ENCODE data around the gene FLNC. TPM values are rescaled to one million over a fixed set of nuclear protein-coding genes. Genes with fewer than 3 reads are reported as not detected.

The FLNC gene
- total and polyA plus RNA-seq, 9 of the 15 experiments (the other 6 are each of a cell fraction or from before 2014, with no cell fraction given) = 0.90 to 155 (median 28.8) TPM

DNA sequence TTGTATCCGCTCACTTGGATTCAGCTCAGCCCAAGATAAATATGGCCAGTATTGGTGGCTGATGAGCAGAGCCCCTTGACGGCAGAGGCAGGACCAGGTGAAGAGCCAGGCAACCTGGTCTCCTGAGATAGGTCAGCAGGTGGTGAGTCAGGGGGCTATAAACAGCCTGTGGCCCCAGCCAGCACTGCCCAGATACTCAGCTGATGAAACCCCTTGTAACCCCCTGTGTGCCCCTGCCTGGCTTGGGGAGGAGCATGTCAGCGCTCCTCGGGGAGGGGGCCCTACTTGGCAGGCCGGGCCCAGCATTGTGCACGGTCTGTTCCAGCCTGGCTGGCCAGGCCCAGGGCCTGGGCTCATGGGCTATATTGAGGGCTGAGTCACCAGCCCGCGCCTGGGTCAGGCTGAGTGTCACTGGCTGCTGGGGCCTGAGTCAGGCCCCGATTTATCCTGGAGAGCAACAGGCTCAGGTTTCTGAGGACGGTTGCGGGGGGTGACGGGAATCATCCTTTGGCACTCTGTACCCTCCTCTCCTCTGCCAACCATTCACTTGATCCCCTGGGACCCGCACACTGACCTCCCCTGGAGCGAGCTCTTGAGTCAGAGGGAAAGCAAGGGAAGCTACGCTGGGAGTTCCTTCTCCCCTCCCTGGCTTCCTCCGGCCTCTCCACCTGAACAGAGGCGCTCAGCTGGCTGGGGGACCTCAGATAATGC is 2.8 kb upstream of the FLNC start (continued):
- TF ChIP-seq, protein P1, sequence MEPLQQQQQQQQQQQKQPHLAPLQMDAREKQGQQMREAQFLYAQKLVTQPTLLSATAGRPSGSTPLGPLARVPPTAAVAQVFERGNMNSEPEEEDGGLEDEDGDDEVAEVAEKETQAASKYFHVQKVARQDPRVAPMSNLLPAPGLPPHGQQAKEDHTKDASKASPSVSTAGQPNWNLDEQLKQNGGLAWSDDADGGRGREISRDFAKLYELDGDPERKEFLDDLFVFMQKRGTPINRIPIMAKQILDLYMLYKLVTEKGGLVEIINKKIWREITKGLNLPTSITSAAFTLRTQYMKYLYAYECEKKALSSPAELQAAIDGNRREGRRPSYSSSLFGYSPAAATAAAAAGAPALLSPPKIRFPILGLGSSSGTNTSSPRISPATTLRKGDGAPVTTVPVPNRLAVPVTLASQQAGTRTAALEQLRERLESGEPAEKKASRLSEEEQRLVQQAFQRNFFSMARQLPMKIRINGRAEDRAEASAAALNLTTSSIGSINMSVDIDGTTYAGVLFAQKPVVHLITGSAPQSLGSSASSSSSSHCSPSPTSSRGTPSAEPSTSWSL (CRISPR knock-in tag; IDR thresholded peaks at IDR 0.05; ENCODE audit: borderline replicate concordance) = no peak
- TF ChIP-seq, protein P2, sequence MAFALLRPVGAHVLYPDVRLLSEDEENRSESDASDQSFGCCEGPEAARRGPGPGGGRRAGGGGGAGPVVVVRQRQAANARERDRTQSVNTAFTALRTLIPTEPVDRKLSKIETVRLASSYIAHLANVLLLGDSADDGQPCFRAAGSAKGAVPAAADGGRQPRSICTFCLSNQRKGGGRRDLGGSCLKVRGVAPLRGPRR (CRISPR knock-in tag; IDR thresholded peaks at IDR 0.05) = no peak
- TF ChIP-seq MYC (IDR thresholded peaks at IDR 0.05; ENCODE audit: low read depth, low read length) (peak; percentile 79), MYC (CRISPR knock-in tag; IDR thresholded peaks at IDR 0.05; ENCODE audit: borderline replicate concordance, low read depth) (no peak), ETV6 (IDR thresholded peaks at IDR 0.05; ENCODE audit: borderline replicate concordance in 1 of 2, low read depth in 2 of 2, low read length in 1 of 2) (no peak), ETV6 (CRISPR knock-in tag; IDR thresholded peaks at IDR 0.05; ENCODE audit: borderline replicate concordance) (no peak), STAT5B (CRISPR knock-in tag; IDR thresholded peaks at IDR 0.05) (no peak), ESRRA (IDR thresholded peaks at IDR 0.05; ENCODE audit: borderline replicate concordance, low read depth) (peak; percentile 15; the same call in 1 of the 2 replicates), ZNF263 (CRISPR knock-in tag; IDR thresholded peaks at IDR 0.05; ENCODE audit: borderline replicate concordance) (no peak), SREBF1 (IDR thresholded peaks at IDR 0.05; ENCODE audit: borderline replicate concordance, low read depth, low read length) (peak; percentile 36; the same call in 1 of the 2 replicates), KLF13 (tag; IDR thresholded peaks at IDR 0.05; ENCODE audit: borderline replicate concordance, low read depth) (no peak), FOXK1 (CRISPR knock-in tag; IDR thresholded peaks at IDR 0.05; ENCODE audit: borderline replicate concordance) (no peak), ZNF140 (CRISPR knock-in tag; IDR thresholded peaks at IDR 0.05) (no peak), DDX20 (tag; IDR thresholded peaks at IDR 0.05; ENCODE audit: low read depth) (no peak), GABPB1 (CRISPR knock-in tag; IDR thresholded peaks at IDR 0.05) (no peak; the same call in 1 of the 2 replicates), MCM2 (IDR thresholded peaks at IDR 0.05; ENCODE audit: low read depth) (no peak), POLR3G (IDR thresholded peaks at IDR 0.05; ENCODE audit: extremely low read depth, insufficient read length, insufficient replicate concordance) (no peak), SMARCE1 (IDR thresholded peaks at IDR 0.05) (peak; percentile 88)
- TF ChIP-seq, protein P3, sequence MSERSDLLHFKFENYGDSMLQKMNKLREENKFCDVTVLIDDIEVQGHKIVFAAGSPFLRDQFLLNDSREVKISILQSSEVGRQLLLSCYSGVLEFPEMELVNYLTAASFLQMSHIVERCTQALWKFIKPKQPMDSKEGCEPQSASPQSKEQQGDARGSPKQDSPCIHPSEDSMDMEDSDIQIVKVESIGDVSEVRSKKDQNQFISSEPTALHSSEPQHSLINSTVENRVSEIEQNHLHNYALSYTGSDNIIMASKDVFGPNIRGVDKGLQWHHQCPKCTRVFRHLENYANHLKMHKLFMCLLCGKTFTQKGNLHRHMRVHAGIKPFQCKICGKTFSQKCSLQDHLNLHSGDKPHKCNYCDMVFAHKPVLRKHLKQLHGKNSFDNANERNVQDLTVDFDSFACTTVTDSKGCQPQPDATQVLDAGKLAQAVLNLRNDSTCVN (CRISPR knock-in tag; IDR thresholded peaks at IDR 0.05) = no peak
- TF ChIP-seq, protein P4, sequence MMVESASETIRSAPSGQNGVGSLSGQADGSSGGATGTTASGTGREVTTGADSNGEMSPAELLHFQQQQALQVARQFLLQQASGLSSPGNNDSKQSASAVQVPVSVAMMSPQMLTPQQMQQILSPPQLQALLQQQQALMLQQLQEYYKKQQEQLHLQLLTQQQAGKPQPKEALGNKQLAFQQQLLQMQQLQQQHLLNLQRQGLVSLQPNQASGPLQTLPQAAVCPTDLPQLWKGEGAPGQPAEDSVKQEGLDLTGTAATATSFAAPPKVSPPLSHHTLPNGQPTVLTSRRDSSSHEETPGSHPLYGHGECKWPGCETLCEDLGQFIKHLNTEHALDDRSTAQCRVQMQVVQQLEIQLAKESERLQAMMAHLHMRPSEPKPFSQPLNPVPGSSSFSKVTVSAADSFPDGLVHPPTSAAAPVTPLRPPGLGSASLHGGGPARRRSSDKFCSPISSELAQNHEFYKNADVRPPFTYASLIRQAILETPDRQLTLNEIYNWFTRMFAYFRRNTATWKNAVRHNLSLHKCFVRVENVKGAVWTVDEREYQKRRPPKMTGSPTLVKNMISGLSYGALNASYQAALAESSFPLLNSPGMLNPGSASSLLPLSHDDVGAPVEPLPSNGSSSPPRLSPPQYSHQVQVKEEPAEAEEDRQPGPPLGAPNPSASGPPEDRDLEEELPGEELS (CRISPR knock-in tag; IDR thresholded peaks at IDR 0.05; ENCODE audit: borderline replicate concordance) = 0 out of 2 replicates have a peak, but pooled peaks have one; percentile 69
- TF ChIP-seq, protein P5, sequence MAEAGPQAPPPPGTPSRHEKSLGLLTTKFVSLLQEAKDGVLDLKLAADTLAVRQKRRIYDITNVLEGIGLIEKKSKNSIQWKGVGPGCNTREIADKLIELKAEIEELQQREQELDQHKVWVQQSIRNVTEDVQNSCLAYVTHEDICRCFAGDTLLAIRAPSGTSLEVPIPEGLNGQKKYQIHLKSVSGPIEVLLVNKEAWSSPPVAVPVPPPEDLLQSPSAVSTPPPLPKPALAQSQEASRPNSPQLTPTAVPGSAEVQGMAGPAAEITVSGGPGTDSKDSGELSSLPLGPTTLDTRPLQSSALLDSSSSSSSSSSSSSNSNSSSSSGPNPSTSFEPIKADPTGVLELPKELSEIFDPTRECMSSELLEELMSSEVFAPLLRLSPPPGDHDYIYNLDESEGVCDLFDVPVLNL (CRISPR knock-in tag; IDR thresholded peaks at IDR 0.05; ENCODE audit: low read depth) = no peak
